SU-DHL-6 (cell line): ENCODE results near the gene SCYL2.
"Not testable (repeated sequence)": the region's sequence is repeated elsewhere in the genome, so short reads cannot be mapped to it uniquely, and the experiment has no call there.

Experiments used
- H2AFZ ChIP-seq: fragments of 200-600 bp; sonication (generic); 2 replicates; pipeline ENCODE4 v1.6.1; 2014; ENCODE audit warnings: low read depth, mild to moderate bottlenecking, moderate library complexity, mixed read lengths, antibody characterized with exemption, low read length; ENCODE audit not compliant: severe bottlenecking
- H3F3A ChIP-seq: fragments of 200-600 bp; shearing (Covaris generic); 2 replicates; pipeline ENCODE4 v1.6.0; 2016; ENCODE audit warnings: antibody characterized with exemption, mild to moderate bottlenecking; ENCODE audit not compliant: insufficient read depth
- H3K27ac ChIP-seq: fragments of 200-600 bp; sonication (generic); 2 replicates; pipeline ENCODE4 v1.5.1; 2016; ENCODE audit warnings: low read depth, mild to moderate bottlenecking, low read length, moderate library complexity, mixed read lengths
- H3K27me3 ChIP-seq: fragments of 200-600 bp; sonication (generic), shearing (Covaris generic); 2 replicates; pipeline ENCODE4 v1.6.0; 2014; ENCODE audit warnings: mild to moderate bottlenecking, low read length
- H3K36me3 ChIP-seq: fragments of 200-600 bp; sonication (generic); 2 replicates; pipeline ENCODE4 v1.6.1; 2014; ENCODE audit warnings: mild to moderate bottlenecking, low read length, mixed read lengths
- H3K4me2 ChIP-seq: fragments of 300-600, 200-600 bp; shearing (Covaris generic), sonication (generic); 2 replicates; pipeline ENCODE4 v1.6.0; 2014; ENCODE audit warnings: low read length, low read depth, mild to moderate bottlenecking; ENCODE audit not compliant: poor library complexity, severe bottlenecking
- H3K4me3 ChIP-seq: fragments of 200-600 bp; sonication (generic); 2 replicates; pipeline ENCODE4 v1.5.1; 2014; ENCODE audit warnings: antibody characterized with exemption, low read length, mild to moderate bottlenecking, mixed read lengths; ENCODE audit not compliant: insufficient read depth, poor library complexity, severe bottlenecking
- H3K79me2 ChIP-seq: fragments of 200-600 bp; sonication (generic); 2 replicates; pipeline ENCODE4 v1.6.1; 2014; ENCODE audit warnings: mild to moderate bottlenecking, low read length, moderate library complexity; ENCODE audit not compliant: insufficient read depth
- H3K9ac ChIP-seq: fragments of 200-600 bp; sonication (generic); 2 replicates; pipeline ENCODE4 v1.7.0; 2014; ENCODE audit warnings: mild to moderate bottlenecking, low read length
- H3K9me2 ChIP-seq: fragments of 200-600 bp; sonication (generic); replicated peaks from 2 replicates; pipeline ENCODE4 v1.6.1; 2014; ENCODE audit warnings: low read length; ENCODE audit not compliant: insufficient read depth
- H3K9me3 ChIP-seq: fragments of 200-600 bp; sonication (generic); 2 replicates; pipeline ENCODE4 v1.6.1; 2014; ENCODE audit warnings: low read length, mixed read lengths; ENCODE audit not compliant: insufficient read depth
- H4K20me1 ChIP-seq: fragments of 200-600 bp; sonication (generic); 2 replicates; pipeline ENCODE4 v1.6.1; 2014; ENCODE audit warnings: low read depth, mild to moderate bottlenecking, antibody characterized with exemption, low read length, moderate library complexity, mixed read lengths
- CTCF ChIP-seq: fragments of 200-600 bp; sonication (generic); IDR thresholded peaks from one replicate; pipeline ENCODE4 v1.5.1; 2017; ENCODE audit warnings: antibody characterized with exemption, mild to moderate bottlenecking, low read length, moderate library complexity; ENCODE audit not compliant: insufficient read depth, poor library complexity, severe bottlenecking
- EZH2phosphoT487 ChIP-seq: fragments of 200-600 bp; sonication (generic), shearing (Covaris generic); conservative IDR thresholded peaks from 2 replicates; pipeline ENCODE4 v1.6.1; 2018; ENCODE audit warnings: mild to moderate bottlenecking, antibody characterized with exemption, low read length, moderate library complexity, mixed read lengths

SCYL2 gene

GRCh38 chr12:100337727-100338126 lies 70.8 kb downstream of the SCYL2 start:
- H3K79me2 ChIP-seq, result no peaks in the 10 kb centered on the region
- no peak overlapping the region for H3K9ac ChIP-seq
- H4K20me1 ChIP-seq, result no peaks in the 10 kb centered on the region
- no peak overlapping the region for H3K4me3 ChIP-seq
- H2AFZ ChIP-seq, result no peak overlapping the region
- no peaks in the 10 kb centered on the region for H3F3A ChIP-seq
- no peak overlapping the region for H3K27ac ChIP-seq
- H3K27me3 ChIP-seq, result no peaks in the 10 kb centered on the region
- H3K4me2 ChIP-seq, result no peak overlapping the region
- no peaks in the 10 kb centered on the region for H3K9me3 ChIP-seq
- H3K36me3 ChIP-seq, result peaks cover 10% of the 10 kb centered on the region; the same call in 1 of the 2 replicates
- H3K9me2 ChIP-seq, result no peaks in the 10 kb centered on the region
- TF ChIP-seq EZH2phosphoT487 (no peak), CTCF (no peak)

GRCh38 chr12:100339071-100339470 lies 72.1 kb downstream of the SCYL2 start:
- no peaks in the 10 kb centered on the region for H4K20me1 ChIP-seq
- H3F3A ChIP-seq, result no peaks in the 10 kb centered on the region
- no peaks in the 10 kb centered on the region for H3K27me3 ChIP-seq
- H3K4me3 ChIP-seq, result no peak overlapping the region
- H3K9ac ChIP-seq, result no peak overlapping the region
- peaks cover 10% of the 10 kb centered on the region; the same call in 1 of the 2 replicates for H3K36me3 ChIP-seq
- no peaks in the 10 kb centered on the region for H3K9me2 ChIP-seq
- no peak overlapping the region for H2AFZ ChIP-seq
- no peaks in the 10 kb centered on the region for H3K9me3 ChIP-seq
- no peaks in the 10 kb centered on the region for H3K79me2 ChIP-seq
- no peak overlapping the region for H3K4me2 ChIP-seq
- TF ChIP-seq CTCF (no peak), EZH2phosphoT487 (no peak)
- H3K27ac ChIP-seq, result no peak overlapping the region

- H4K20me1 ChIP-seq, H2AFZ ChIP-seq, H3K9ac ChIP-seq, H3F3A ChIP-seq, H3K9me3 ChIP-seq, H3K4me2 ChIP-seq, H3K27ac ChIP-seq, H3K36me3 ChIP-seq, H3K4me3 ChIP-seq, H3K9me2 ChIP-seq, H3K27me3 ChIP-seq, H3K79me2 ChIP-seq: not testable (repeated sequence)
Observed at GRCh38 chr12:100342897-100343296, 75.9 kb downstream of the SCYL2 start.

- H3K79me2 ChIP-seq, result not testable (repeated sequence)
Observed at GRCh38 chr12:100344351-100344750, 77.4 kb downstream of the SCYL2 start.

More at GRCh38 chr12:100344351-100344750, 77.4 kb downstream of the SCYL2 start:
- not testable (repeated sequence) for H2AFZ ChIP-seq, H3K9me2 ChIP-seq, H3K4me3 ChIP-seq, H3K36me3 ChIP-seq, H3K9ac ChIP-seq, H3K4me2 ChIP-seq, H4K20me1 ChIP-seq, H3K9me3 ChIP-seq, H3K27me3 ChIP-seq, H3F3A ChIP-seq, H3K27ac ChIP-seq
